Endothelial cell of umbilical vein (primary cell): ENCODE data around the gene LDLRAD3. TPM values are rescaled to one million over a fixed set of nuclear protein-coding genes. Genes with fewer than 3 reads are reported as not detected.
A peak's percentile ranks its signal among the peaks of the same experiment; 100 is the strongest.

ENCODE experiments used
- BruUV-seq: library from RNA; stranded (reverse); fragments of 400-500 nt; replicated peaks from 2 replicates; lab custom pipeline; 2021; lab: Mats Ljungman, UMichigan
- CTCF ChIA-PET: fragments of 300-600, 350-600 bp; sonication (Branson Sonifier 250); formaldehyde crosslinking; loops from one replicate; lab custom pipeline; 2021; ENCODE audit warnings: antibody characterized with exemption, inconsistent platforms; lab: Charles Lee
- POLR2A ChIA-PET: fragments of 300-600, 350-600 bp; sonication (Branson Sonifier 250); formaldehyde crosslinking; loops from one replicate; lab custom pipeline; 2021; ENCODE audit warnings: antibody characterized with exemption, inconsistent platforms; lab: Charles Lee
- DNase-seq: peaks from one replicate; pipeline ENCODE4 v3.0.0-alpha.2; 2011; ENCODE audit warnings: low read depth, low spot score
- FAIRE-seq: peaks from 2 replicates; lab custom pipeline; 2011; peaks lifted over from hg19 to GRCh38; lab: Jason Lieb, UNC
- H2AFZ ChIP-seq: 2 replicates; pipeline ENCODE4 v1.6.0; 2012; ENCODE audit warnings: low read depth, low read length, control low read depth, inconsistent platforms
- H3K27ac ChIP-seq: 2 replicates; pipeline ENCODE4 v1.5.1; 2011; ENCODE audit warnings: low read depth, mild to moderate bottlenecking, control low read depth, low read length, moderate library complexity; ENCODE audit not compliant: insufficient read depth
- H3K27me3 ChIP-seq, 2 experiments: 2 replicates each; pipeline versions ENCODE4 v1.6.0 to v1.6.1; 2011; ENCODE audit warnings: low read length in 2 of 2, mixed read lengths in 1 of 2; ENCODE audit not compliant: control insufficient read depth in 2 of 2, insufficient read depth in 2 of 2
- H3K36me3 ChIP-seq, 2 experiments: 2 replicates in 1 of 2; 3 replicates in 1 of 2; pipeline ENCODE4 v1.5.1; 2011; ENCODE audit warnings: low read length in 2 of 2, mild to moderate bottlenecking in 1 of 2, moderate library complexity in 1 of 2; ENCODE audit not compliant: control insufficient read depth in 2 of 2, insufficient read depth in 2 of 2; ENCODE audit errors: extremely low read depth in 1 of 2
- H3K4me1 ChIP-seq: 3 replicates; pipeline ENCODE4 v1.5.1; 2011; ENCODE audit warnings: mild to moderate bottlenecking, low read length; ENCODE audit not compliant: control insufficient read depth, insufficient read depth; ENCODE audit errors: extremely low read depth
- H3K4me2 ChIP-seq: 2 replicates; pipeline ENCODE4 v1.6.1; 2011; ENCODE audit warnings: low read length, control low read depth, mixed read lengths; ENCODE audit not compliant: insufficient read depth
- H3K4me3 ChIP-seq, 3 experiments: fragments of 200-600 bp in 1 of 3; sonication (generic), shearing (Covaris generic) in 1 of 3; replicated peaks in 1 of 3; 2 replicates each; pipeline ENCODE4 v1.5.1; 2011 to 2016; ENCODE audit warnings: control low read depth in 3 of 3, low read length in 3 of 3, mild to moderate bottlenecking in 2 of 3, inconsistent platforms in 1 of 3, low read depth in 1 of 3, moderate library complexity in 1 of 3; ENCODE audit not compliant: insufficient read depth in 1 of 3
- H3K79me2 ChIP-seq: 2 replicates; pipeline ENCODE4 v1.6.0; 2012; ENCODE audit warnings: low read length, inconsistent platforms; ENCODE audit not compliant: control insufficient read depth, insufficient read depth
- H3K9ac ChIP-seq: replicated peaks from 2 replicates; pipeline ENCODE3; 2011; ENCODE audit warnings: low read length, control low read depth; ENCODE audit not compliant: insufficient read depth; ENCODE audit errors: extremely low read depth
- H3K9me1 ChIP-seq: replicated peaks from 3 replicates; pipeline ENCODE4 v1.6.0; 2011; ENCODE audit warnings: mild to moderate bottlenecking, low read length; ENCODE audit not compliant: control insufficient read depth, insufficient read depth; ENCODE audit errors: extremely low read depth
- H3K9me3 ChIP-seq: replicated peaks from 2 replicates; pipeline ENCODE4 v1.5.1; 2012; ENCODE audit warnings: low read length, inconsistent platforms; ENCODE audit not compliant: control insufficient read depth, insufficient read depth
- H4K20me1 ChIP-seq: replicated peaks from 2 replicates; pipeline ENCODE3; 2011; ENCODE audit warnings: mild to moderate bottlenecking, low read length; ENCODE audit not compliant: control insufficient read depth, insufficient read depth; ENCODE audit errors: extremely low read depth
- CTCF ChIP-seq, 2 donors: IDR thresholded peaks; 1 replicate in 1 of 2; 2 replicates in 1 of 2; pipeline ENCODE4 v1.5.1; 2011; ENCODE audit warnings: low read length in 2 of 2, mild to moderate bottlenecking in 2 of 2, moderate library complexity in 2 of 2, control low read depth in 1 of 2, inconsistent platforms in 1 of 2, low read depth in 1 of 2; ENCODE audit not compliant: insufficient read depth in 1 of 2; ENCODE audit errors: extremely low read depth in 1 of 2
- EZH2 ChIP-seq: IDR thresholded peaks from 2 replicates; pipeline ENCODE4 v1.6.1; 2012; ENCODE audit warnings: borderline replicate concordance, low read depth, mild to moderate bottlenecking, moderate library complexity, low read length, inconsistent platforms; ENCODE audit not compliant: severe bottlenecking
- FOS ChIP-seq: IDR thresholded peaks from 2 replicates; pipeline ENCODE4 v1.6.1; 2011; ENCODE audit warnings: mild to moderate bottlenecking, low read length, moderate library complexity, borderline replicate concordance; ENCODE audit not compliant: insufficient read depth
- GATA2 ChIP-seq: IDR thresholded peaks from 2 replicates; pipeline ENCODE4 v1.7.0; 2011; ENCODE audit warnings: low read depth, mild to moderate bottlenecking, moderate library complexity, mixed read lengths, low read length; ENCODE audit not compliant: insufficient read length, insufficient read depth
- JUN ChIP-seq: IDR thresholded peaks from 2 replicates; pipeline ENCODE4 v1.6.1; 2011; ENCODE audit warnings: borderline replicate concordance, low read depth; ENCODE audit not compliant: insufficient read length, insufficient read depth
- MAX ChIP-seq: IDR thresholded peaks from 2 replicates; pipeline ENCODE4 v1.6.1; 2011; ENCODE audit not compliant: insufficient read depth, insufficient read length
- MYC ChIP-seq: IDR thresholded peaks from one replicate; pipeline ENCODE4 v1.6.1; 2011; ENCODE audit warnings: mild to moderate bottlenecking, low read depth, low read length
- POLR2A ChIP-seq: IDR thresholded peaks from 2 replicates; pipeline ENCODE4 v1.6.1; 2012; ENCODE audit warnings: low read depth, mild to moderate bottlenecking, control low read depth, low read length
- POLR2AphosphoS5 ChIP-seq: IDR thresholded peaks from 2 replicates; pipeline ENCODE4 v1.6.1; 2012; ENCODE audit warnings: low read depth, mild to moderate bottlenecking, control low read depth, low read length, moderate library complexity; ENCODE audit not compliant: insufficient read depth
- dilution Hi-C: fragments of 300-500 bp; cut with MboI; formaldehyde crosslinking; loops from one replicate; pipeline ENCODE4 v1.15.0; 2019; ENCODE audit warnings: low sequenced_read_pairs; ENCODE audit not compliant: extremely low pct_ligation_motif_present
- intact Hi-C: fragments of 100-400 bp; cut with micrococcal nuclease; formaldehyde crosslinking; loops from one replicate; pipeline ENCODE4 v1.10.0; 2022
- polyA plus RNA-seq, 4 experiments: library from polyadenylated mRNA; depleted of rRNA in 3 of 4; stranded (reverse) in 3 of 4; unstranded in 1 of 4; fragments of >200 nt; gene quantifications; 2 replicates each; pipeline versions ENCODE4 v1.2.1 to v1.2.3, GENCODE V29; 2011 to 2012; ENCODE audit warnings: missing spikeins in 1 of 4
- total RNA-seq: library from RNA; stranded (reverse); gene quantifications from 2 replicates; pipeline ENCODE4 v1.2.3, GENCODE V29; 2021

LDLRAD3 gene
- total and polyA plus RNA-seq, 2 donors (not counting 3 experiments of a cell fraction or from before 2014, with no cell fraction given), result 17.9 to 25.1 TPM

- CTCF ChIA-PET, result interaction anchor here (1.2 to 3.7 kb wide), 5 partner anchors 94 to 532 kb away, joined by 6 to 34 read pairs (median 8); partner anchors contain the start of gene FJX1
- Histone ChIP-seq H3K4me1 (peaks cover 35% of the 10 kb centered on the region), H3K9ac (peak overlapping the region; percentile 26), H4K20me1 (no peaks in the 10 kb centered on the region), H3K4me2 (no peak overlapping the region), H2AFZ (no peak overlapping the region), H3K36me3 (no peaks in the 10 kb centered on the region), H3K79me2 (no peaks in the 10 kb centered on the region), H3K4me3 (no peak overlapping the region), H3K9me1 (no peaks in the 10 kb centered on the region), H3K27ac (peak overlapping the region; percentile 93), H3K9me3 (no peaks in the 10 kb centered on the region), H3K27me3 (no peaks in the 10 kb centered on the region)
- no peak for DNase-seq
- intact Hi-C loops (loop anchor here (10.0 kb wide), 1 partner anchor 344 kb away; no protein-coding TSS in a partner anchor), dilution Hi-C loops (no loop called here)
- TF ChIP-seq MAX, result no peak
- TF ChIP-seq MYC, result no peak
- no peak for TF ChIP-seq CTCF (IDR thresholded peaks at IDR 0.05; ENCODE audit: extremely low read depth in 1 of 2, insufficient read depth in 1 of 2, low read depth in 1 of 2, low read length in 2 of 2)
- no peak for TF ChIP-seq POLR2AphosphoS5
- TF ChIP-seq POLR2A, result no peak
- TF ChIP-seq EZH2, result no peak
- TF ChIP-seq FOS, result no peak
- no peak for TF ChIP-seq GATA2
- TF ChIP-seq JUN, result no peak
- no TSS peak for BruUV-seq
- POLR2A ChIA-PET, result no interaction called here
- FAIRE-seq, result peak; percentile 53
Measured at GRCh38 chr11:36150986-36151385, 207.1 kb downstream of the LDLRAD3 start.
